HCT116 (cell line): ENCODE results near the gene HMGN1. TPM values are rescaled to one million over a fixed set of nuclear protein-coding genes. Genes with fewer than 3 reads are reported as not detected.

Experiments
- ATAC-seq: fragments of 200-7000 bp; cut with Tn5 transposase; 2 replicates; pipeline ENCODE4 v1.9.1; 2020; ENCODE audit warnings: mild to moderate bottlenecking, moderate library complexity
- BruUV-seq: library from RNA; stranded (reverse); fragments of 400-500 nt; replicated peaks from 2 replicates; lab custom pipeline; 2021; lab: Mats Ljungman, UMichigan
- CTCF ChIA-PET: fragments of 300-600 bp; sonication (Branson Sonifier 250); formaldehyde crosslinking; loops from one replicate; lab custom pipeline; 2021; ENCODE audit warnings: antibody characterized with exemption; lab: Charles Lee
- POLR2A ChIA-PET: fragments of 300-600, 350-600 bp; sonication (Branson Sonifier 250); formaldehyde crosslinking; loops from one replicate; lab custom pipeline; 2021; ENCODE audit warnings: antibody characterized with exemption; lab: Charles Lee
- RAD21 ChIA-PET, 2 experiments: fragments of 300-600 bp; sonication (Branson Sonifier 250); formaldehyde crosslinking; loops; one replicate each; lab custom pipeline; 2023; ENCODE audit warnings: low total read pairs in 2 of 2; ENCODE audit not compliant: uncharacterized antibody in 2 of 2, unreplicated experiment in 2 of 2, low non-redundant PET in 1 of 2; lab: Charles Lee
- DNase-seq: peaks from one replicate; pipeline ENCODE4 v3.0.0-alpha.2; 2010; ENCODE audit warnings: low read depth, low spot score
- H2AFZ ChIP-seq: fragments of 200-600 bp; shearing (Covaris generic), sonication (generic); 2 replicates; pipeline ENCODE4 v1.6.1; 2017; ENCODE audit warnings: low read depth, mixed run types, mixed read lengths, antibody characterized with exemption, low read length; ENCODE audit not compliant: poor library complexity, severe bottlenecking
- H3K27ac ChIP-seq: 2 replicates; pipeline ENCODE4 v1.5.1; 2012; ENCODE audit warnings: low read depth, low read length
- H3K27me3 ChIP-seq: fragments of 200-600 bp; sonication (generic); 2 replicates; pipeline ENCODE4 v1.6.1; 2016; ENCODE audit warnings: mixed run types, low read length, mixed read lengths; ENCODE audit not compliant: insufficient read depth
- H3K36me3 ChIP-seq, 2 experiments: fragments of 200-500 bp in 1 of 2; fragments of 200-600 bp in 1 of 2; sonication (Bioruptor generic) in 1 of 2; sonication (generic) in 1 of 2; 2 replicates each; pipeline versions ENCODE4 v1.5.1 to v1.6.1; 2014 to 2016; ENCODE audit warnings: low read length in 2 of 2, inconsistent platforms in 1 of 2, mixed read lengths in 1 of 2, mixed run types in 1 of 2; ENCODE audit not compliant: insufficient read depth in 2 of 2, control insufficient read depth in 1 of 2
- H3K4me1 ChIP-seq, 2 experiments: fragments of 200-600 bp in 1 of 2; sonication (generic) in 1 of 2; 2 replicates each; pipeline versions ENCODE4 v1.5.1 to v1.6.1; 2012 to 2017; ENCODE audit warnings: low read length in 2 of 2, inconsistent platforms in 1 of 2, mild to moderate bottlenecking in 1 of 2, mixed read lengths in 1 of 2, mixed run types in 1 of 2, moderate library complexity in 1 of 2; ENCODE audit not compliant: insufficient read depth in 2 of 2, control insufficient read depth in 1 of 2
- H3K4me2 ChIP-seq: fragments of 200-600 bp; sonication (generic); 2 replicates; pipeline ENCODE4 v1.6.1; 2017; ENCODE audit warnings: mixed run types, low read length, mixed read lengths
- H3K4me3 ChIP-seq, 2 experiments: fragments of 200-600 bp in 1 of 2; sonication (generic) in 1 of 2; replicated peaks in 1 of 2; 2 replicates each; pipeline ENCODE4 v1.5.1; 2011 to 2016; ENCODE audit warnings: low read length in 2 of 2, control low read depth in 1 of 2, low read depth in 1 of 2, mild to moderate bottlenecking in 1 of 2, mixed read lengths in 1 of 2, mixed run types in 1 of 2
- H3K79me2 ChIP-seq: fragments of 200-600 bp; sonication (generic); 2 replicates; pipeline ENCODE4 v1.6.1; 2017; ENCODE audit warnings: mild to moderate bottlenecking, mixed run types, low read length, moderate library complexity, mixed read lengths; ENCODE audit not compliant: insufficient read depth
- H3K9ac ChIP-seq: fragments of 200-600 bp; sonication (generic); 2 replicates; pipeline ENCODE4 v1.6.1; 2016; ENCODE audit warnings: low read length, mixed read lengths
- H3K9me2 ChIP-seq: fragments of 200-600 bp; sonication (generic), shearing (Covaris generic); 2 replicates; pipeline ENCODE4 v1.6.1; 2017; ENCODE audit warnings: mixed run types, mild to moderate bottlenecking, moderate library complexity; ENCODE audit not compliant: insufficient read depth
- H3K9me3 ChIP-seq, 2 experiments: fragments of 200-500 bp in 1 of 2; fragments of 200-600 bp in 1 of 2; sonication (Bioruptor generic) in 1 of 2; sonication (generic) in 1 of 2; 2 replicates each; pipeline ENCODE4 v1.6.1; 2014 to 2017; ENCODE audit warnings: low read length in 2 of 2, mixed read lengths in 2 of 2, inconsistent platforms in 1 of 2, low read depth in 1 of 2, mild to moderate bottlenecking in 1 of 2, mixed run types in 1 of 2, moderate library complexity in 1 of 2; ENCODE audit not compliant: control insufficient read depth in 1 of 2, insufficient read depth in 1 of 2
- H4K20me1 ChIP-seq: fragments of 200-600 bp; sonication (generic), shearing (Covaris generic); 2 replicates; pipeline ENCODE4 v1.6.1; 2017; ENCODE audit warnings: mixed run types, mild to moderate bottlenecking, moderate library complexity; ENCODE audit not compliant: insufficient read depth
- EGR1 ChIP-seq: IDR thresholded peaks from 2 replicates; pipeline ENCODE4 v1.6.1; 2012; ENCODE audit warnings: low read depth
- JUND ChIP-seq: IDR thresholded peaks from 2 replicates; pipeline ENCODE4 v1.6.1; 2012
- MAX ChIP-seq: IDR thresholded peaks from 2 replicates; pipeline ENCODE4 v1.6.1; 2012
- POLR2AphosphoS5 ChIP-seq: IDR thresholded peaks from 2 replicates; pipeline ENCODE4 v1.6.1; 2011; ENCODE audit warnings: mild to moderate bottlenecking, low read depth, low read length, moderate library complexity
- RAD21 ChIP-seq: IDR thresholded peaks from 2 replicates; pipeline ENCODE4 v1.6.1; 2012; ENCODE audit warnings: low read depth, mild to moderate bottlenecking
- REST ChIP-seq: IDR thresholded peaks from 2 replicates; pipeline ENCODE4 v1.6.1; 2012; ENCODE audit warnings: low read depth
- SRF ChIP-seq: IDR thresholded peaks from 2 replicates; pipeline ENCODE4 v1.6.1; 2012; ENCODE audit warnings: low read depth
- intact Hi-C: fragments of 100-400 bp; cut with micrococcal nuclease; formaldehyde crosslinking; loops from 2 replicates; pipeline ENCODE4 v1.10.0; 2022
- total RNA-seq: library from RNA; stranded (reverse); gene quantifications from one replicate; pipeline ENCODE4 v1.2.1, GENCODE V29; 2021; ENCODE audit not compliant: unreplicated experiment

Gene HMGN1
- total RNA-seq, 1 experiment from 2014 or later: 399 TPM

- TF ChIP-seq REST: no peak
- TF ChIP-seq, all 23 proteins: peak for 3
Observed at GRCh38 chr21:39349211-39350093, 564 bp upstream of the HMGN1 start (continued).

GRCh38 chr21:39348040-39348354 is 891 bp downstream of the HMGN1 start:
- TF ChIP-seq REST (no peak), RAD21 (no peak), EGR1 (no peak), SRF (no peak), MAX (no peak), JUND (no peak), POLR2AphosphoS5 (no peak)
- TSS peak; percentile 48 for BruUV-seq
- Histone ChIP-seq H3K4me1 (peaks cover 5 to 22% of the 10 kb centered on the region in 2 experiments), H3K27me3 (no peaks in the 10 kb centered on the region), H3K36me3 (peaks cover 40 to 43% of the 10 kb centered on the region in 2 experiments), H3K79me2 (peaks cover 42% of the 10 kb centered on the region), H3K9ac (peak overlapping the region; percentile 95), H3K9me3 (no peaks in the 10 kb centered on the region), H3K27ac (peak overlapping the region; percentile 98), H2AFZ (no peak overlapping the region), H4K20me1 (peaks cover 34% of the 10 kb centered on the region; the same call in 1 of the 2 replicates), H3K4me3 (peak overlapping the region; percentile 79 to 97), H3K9me2 (no peaks in the 10 kb centered on the region), H3K4me2 (peak overlapping the region; percentile 88)
- no peak for DNase-seq
- CTCF ChIA-PET: no interaction called here
- RAD21 ChIA-PET: no interaction called here
- no peak for ATAC-seq
- POLR2A ChIA-PET: interaction anchor here (0.8 to 1.5 kb wide), 3 partner anchors 10 to 36 kb away, joined by 3 to 9 read pairs (median 3); a partner anchor contains a TSS
- intact Hi-C loops: loop anchor here (2.0 to 5.0 kb wide), 3 partner anchors 33 to 41 kb away; partner anchors contain the start of gene BRWD1
